NOMO-1 treated with dmso at 0.1 percent for 144 hours (cell line): Measurements from ENCODE around the gene RPS6KA2.
A peak's percentile ranks its signal among the peaks of the same experiment; 100 is the strongest.

ENCODE experiments used
- DNase-seq: peaks from one replicate; lab custom pipeline; 2025; ENCODE audit not compliant: unreplicated experiment; lab: John Stamatoyannopoulos, UW

Gene RPS6KA2

DNA sequence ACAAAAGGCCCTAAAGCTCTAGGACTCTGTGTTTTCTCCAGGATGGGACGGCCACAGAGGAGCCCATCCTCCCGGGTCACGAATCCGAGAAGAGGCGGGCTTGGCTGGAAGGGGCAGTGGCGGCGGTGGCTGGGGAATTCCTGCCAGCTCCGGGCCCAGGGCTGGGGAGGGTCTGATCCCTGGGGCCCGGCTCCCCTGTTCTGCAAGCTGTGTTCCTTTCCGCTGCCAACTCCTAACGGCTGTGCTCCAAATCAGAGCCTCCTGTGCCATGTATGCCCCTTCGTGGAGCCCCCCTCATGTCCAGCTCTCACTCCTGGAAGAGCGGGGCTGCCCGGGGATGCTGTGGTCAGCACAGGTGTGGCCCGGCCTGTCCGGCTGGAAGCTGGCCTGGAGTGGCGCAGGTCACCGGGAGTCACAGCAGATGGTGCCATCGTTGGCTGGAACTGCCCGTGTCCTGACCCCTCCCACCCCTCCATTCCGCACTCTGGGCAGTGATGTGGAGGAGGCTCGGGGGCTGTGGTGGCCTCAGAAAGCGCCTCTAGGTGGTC is 156.1 kb downstream of the RPS6KA2 start:
- no peak for DNase-seq

GRCh38 chr6:166470029-166470862 is 156.8 kb downstream of the RPS6KA2 start:
- no peak for DNase-seq

- no peak for DNase-seq
These were observed 157.6 kb downstream of the RPS6KA2 start for GRCh38 chr6:166469426-166469961.

DNA sequence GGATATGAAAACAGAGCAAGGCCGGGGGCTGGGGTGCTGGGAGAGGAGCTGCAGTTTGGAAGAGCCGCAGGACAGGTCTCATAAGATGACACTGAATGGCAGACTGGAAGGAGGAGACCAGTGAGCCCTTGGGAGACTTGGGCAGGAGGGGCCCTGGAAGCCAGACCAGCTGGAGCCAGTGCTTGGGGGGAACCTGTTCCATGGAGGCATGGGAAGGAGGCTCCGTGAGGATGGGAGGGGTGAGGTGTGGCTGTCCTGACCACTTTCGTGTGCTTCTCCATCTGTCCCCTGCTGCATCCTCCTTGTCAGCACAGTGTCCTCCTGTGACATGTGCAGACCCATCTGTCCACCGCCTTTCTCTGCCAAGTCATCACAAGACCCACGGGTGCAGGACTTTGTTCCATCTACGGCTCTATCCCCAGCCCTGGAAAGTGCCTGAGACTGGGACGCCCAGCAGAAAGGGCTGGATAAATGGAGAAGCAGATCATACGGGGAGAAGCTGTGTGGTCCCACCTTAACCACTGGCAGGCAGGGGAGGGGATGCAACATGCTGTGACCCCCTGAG is 159.5 kb downstream of the RPS6KA2 start:
- no peak for DNase-seq

DNA sequence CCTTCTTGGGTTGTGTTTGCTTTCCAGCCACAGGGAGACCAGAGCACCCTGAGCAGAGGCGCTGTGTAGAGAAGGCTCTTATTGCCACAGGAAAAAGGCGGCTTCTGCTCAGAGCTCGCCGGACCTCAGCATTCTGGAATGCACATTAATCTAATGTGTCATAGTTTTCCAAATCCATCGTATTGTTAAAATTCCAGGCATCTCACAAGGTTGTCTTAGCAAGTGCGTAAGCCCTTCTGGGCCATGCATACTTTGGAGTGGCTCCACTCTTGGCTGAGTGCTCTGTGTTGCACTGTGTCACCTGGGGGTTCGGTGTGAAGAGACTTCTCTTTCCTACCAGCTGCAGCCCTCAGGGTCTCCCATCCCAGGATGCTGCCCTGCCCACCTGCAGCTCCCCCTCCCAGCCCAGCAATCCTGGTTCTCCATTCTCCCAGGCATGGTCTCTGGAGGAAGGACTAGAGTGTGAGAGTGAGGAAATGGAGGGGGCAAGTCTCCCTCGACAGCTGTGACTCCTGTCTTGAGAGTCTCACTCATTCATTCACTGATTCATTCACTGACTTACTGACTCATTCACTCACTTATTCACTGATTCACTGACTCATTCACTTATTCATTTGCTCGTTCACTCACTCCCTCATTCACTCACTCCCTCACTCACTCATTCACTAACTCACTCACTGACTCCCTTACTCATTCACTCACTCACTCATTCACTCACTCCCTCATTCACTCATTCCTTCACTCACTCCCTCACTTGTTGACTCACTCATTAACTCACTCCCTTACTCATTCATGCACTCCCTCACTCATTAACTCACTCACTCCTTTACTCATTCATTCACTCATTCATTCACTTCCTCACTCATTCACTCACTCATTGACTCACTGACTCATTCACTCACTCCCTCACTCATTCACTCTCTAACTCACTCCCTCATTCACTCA is 160.6 kb downstream of the RPS6KA2 start:
- no peak for DNase-seq

DNA sequence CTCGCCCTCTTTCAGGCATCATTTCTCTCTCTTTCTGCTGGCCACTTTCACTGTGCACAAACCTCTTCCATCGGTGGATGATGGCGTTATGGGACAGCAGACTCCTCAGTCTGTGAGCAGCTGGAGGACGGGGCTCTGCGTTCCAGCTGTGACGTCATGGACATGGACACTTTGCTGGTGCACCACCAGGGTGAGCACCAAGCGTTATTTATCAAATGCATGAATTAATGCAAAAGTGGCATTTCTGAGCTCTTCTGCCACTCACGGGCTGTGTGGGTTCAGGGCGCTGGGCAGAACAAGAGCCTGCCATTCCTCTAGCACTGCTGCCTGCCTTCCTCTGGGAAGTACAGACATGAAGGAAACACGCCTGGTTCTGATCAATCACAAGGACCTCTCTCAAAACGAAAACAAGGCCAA is 161.4 kb downstream of the RPS6KA2 start:
- no peak for DNase-seq

- DNase-seq = no peak
These were observed 162.1 kb downstream of the RPS6KA2 start for GRCh38 chr6:166465003-166465399.

GRCh38 chr6:166464068-166465002 is 162.7 kb downstream of the RPS6KA2 start:
- DNase-seq = no peak

DNA sequence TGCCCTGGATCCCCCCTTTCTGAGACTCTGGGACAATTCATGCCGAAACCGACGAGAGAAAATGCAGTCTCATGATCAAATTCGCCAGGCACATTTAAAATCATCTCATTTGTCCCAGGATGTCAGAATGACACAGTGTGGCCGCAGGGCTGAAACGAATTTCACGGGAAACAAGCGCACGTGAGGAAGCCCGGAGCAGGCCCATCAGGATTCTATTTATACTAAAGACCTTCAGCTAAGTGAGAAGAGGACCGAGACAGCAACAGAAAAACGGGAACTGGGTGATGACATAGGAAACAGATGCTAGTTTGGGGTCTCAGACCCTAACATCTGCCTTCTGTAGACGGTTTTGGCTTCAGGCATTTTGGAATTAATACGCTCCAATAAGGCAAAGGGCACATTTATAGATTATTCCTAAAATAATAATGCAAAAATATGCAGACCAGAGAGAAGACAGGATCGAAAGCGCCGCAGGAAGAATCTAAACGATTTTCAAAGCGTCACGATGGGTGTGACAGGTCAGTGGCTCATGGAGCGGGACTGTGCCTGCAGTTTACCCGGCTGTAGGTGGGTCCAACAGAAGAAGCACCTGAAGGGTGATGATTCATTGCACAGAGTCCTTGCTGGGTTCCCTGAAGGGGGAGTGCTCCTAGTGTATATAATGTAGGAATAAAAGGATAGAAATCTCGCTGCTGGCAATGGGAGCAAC is 163.5 kb downstream of the RPS6KA2 start:
- DNase-seq = peak; percentile 50

- DNase-seq = no peak
These were observed 164.5 kb downstream of the RPS6KA2 start for GRCh38 chr6:166462461-166463135.

DNA sequence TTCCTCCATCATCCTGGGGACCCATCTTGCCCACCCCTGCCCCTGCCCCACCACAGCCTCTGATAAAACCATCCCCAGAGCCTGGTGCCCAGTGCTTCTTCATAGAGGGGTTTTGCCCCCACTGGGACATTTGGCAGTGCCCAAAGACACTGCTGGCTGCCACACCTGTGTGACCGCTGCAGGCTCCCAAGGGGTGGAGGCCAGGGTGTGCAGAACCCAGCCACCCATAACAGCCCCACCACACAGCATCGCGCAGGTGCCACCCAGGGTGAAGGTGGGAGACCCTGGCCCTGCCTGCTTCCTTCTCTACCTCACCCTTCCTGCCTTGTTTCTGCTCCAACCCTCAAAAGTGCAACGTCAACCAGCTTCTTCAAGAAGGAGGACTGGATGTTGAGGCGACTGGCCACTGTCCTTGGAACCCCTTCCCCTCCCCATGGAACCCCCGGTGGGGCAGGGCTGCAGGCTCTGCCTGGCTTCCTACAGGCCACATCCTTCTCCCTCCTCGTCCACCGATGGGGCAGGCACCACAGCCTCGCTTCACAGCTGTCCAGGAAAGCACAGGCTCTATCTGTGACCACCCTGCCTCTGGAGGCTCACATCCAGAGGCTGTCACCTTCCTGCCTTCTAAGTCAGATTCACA is 165.1 kb downstream of the RPS6KA2 start:
- DNase-seq = no peak

GRCh38 chr6:166460473-166461437 is 166.3 kb downstream of the RPS6KA2 start:
- no peak for DNase-seq

GRCh38 chr6:166459906-166460305 is 167.1 kb downstream of the RPS6KA2 start:
- no peak for DNase-seq

DNA sequence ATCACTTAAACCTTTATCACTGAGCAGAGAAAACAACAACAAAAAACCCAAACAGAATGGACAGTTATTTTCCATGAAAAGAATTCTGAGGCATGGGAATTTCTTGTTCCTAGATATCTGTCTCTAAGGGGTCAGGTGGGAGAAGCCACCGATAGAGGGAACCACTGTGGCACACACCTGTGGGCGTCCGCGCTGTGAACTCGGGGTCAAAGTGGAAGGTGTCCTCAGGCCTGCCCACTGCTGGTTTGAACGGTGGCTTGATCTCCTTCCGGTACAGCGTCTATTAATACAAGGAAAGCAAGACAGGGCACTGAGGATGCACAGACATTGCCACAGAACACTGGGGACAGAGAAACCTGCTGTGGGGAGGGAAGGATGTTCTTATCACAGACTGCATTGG is 167.8 kb downstream of the RPS6KA2 start:
- no peak for DNase-seq

- no peak for DNase-seq
These were observed 170.5 kb downstream of the RPS6KA2 start for GRCh38 chr6:166456395-166457156.
